ELR (cell line): ENCODE results near the gene GPRIN2.

Source experiments
- DNase-seq: peaks from one replicate; pipeline ENCODE4 v3.0.0-alpha.2; 2015; ENCODE audit warnings: low read depth

GPRIN2 gene

DNA sequence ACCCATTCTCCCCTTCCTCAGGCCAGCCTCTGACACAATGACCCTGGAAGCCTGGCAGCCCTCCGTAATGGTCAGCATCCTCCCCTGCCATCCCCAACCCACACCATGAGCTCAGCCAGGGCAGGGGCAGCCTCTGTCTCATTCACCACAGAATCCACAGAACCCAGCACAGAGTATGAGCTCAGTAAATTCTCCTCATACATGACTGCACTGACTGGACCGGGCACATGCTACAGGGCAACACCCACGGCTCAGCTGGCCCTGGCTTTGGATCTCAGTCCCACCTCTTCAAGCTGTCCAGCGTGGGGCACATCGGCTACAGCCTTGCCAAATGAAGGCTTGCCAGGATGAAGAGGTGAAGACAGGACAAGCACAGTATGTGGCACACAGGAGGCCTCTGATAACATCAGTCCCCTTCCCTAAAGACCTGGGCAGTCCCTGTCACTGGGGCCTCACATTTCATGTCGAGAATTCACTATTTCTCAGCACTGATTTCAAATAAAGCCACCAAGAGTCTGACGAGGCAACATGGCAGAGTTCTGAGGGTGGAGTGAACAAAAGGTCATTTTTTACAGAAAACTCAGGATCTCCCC, 7.9 kb downstream of the GPRIN2 start:
- peak; percentile 31 for DNase-seq

DNA sequence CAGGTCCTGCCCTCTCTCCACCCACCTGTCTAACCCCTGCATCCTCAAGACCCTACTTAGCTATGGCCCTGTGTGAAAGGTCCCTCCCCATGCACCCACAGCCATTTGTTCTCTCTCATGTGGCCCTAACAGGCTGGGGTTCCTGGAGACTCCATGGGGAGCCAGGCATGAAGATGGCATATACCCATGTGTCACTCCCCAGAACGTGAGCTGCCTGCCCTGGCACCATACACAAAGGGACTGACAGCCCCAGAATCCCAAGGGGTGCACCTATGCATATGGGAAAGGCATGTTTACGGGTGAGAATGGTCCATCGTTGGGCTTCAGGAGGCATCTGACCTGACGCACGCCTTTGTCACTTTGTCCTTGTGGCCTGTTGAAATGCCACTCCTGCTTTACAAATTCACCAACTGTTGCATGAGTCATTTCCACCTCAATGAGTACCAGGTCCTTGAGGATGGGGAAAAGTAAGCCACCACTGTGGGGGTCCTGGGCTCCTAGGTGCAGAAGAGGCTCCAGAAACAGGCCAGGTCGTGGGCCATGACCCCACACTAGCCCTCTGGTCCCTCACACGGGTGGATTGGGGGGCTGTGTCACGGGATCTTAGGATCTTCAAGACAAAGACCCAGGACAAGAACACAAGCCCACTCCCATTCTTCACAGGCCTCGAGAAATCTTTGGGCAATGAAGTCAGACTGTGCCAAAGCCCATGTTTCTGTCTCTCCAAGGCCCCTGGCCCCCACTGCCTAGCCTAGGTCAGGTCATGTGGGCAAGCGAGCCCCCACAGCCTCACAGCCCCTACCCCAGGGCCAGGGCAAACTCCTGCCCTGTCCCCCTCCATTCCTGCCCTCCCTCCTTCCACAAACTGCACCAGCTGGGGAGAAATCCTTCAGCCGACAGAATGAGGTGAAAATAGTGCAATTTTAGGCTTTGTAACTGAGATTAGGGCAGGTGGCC, 8.6 kb downstream of the GPRIN2 start:
- no peak for DNase-seq

DNA sequence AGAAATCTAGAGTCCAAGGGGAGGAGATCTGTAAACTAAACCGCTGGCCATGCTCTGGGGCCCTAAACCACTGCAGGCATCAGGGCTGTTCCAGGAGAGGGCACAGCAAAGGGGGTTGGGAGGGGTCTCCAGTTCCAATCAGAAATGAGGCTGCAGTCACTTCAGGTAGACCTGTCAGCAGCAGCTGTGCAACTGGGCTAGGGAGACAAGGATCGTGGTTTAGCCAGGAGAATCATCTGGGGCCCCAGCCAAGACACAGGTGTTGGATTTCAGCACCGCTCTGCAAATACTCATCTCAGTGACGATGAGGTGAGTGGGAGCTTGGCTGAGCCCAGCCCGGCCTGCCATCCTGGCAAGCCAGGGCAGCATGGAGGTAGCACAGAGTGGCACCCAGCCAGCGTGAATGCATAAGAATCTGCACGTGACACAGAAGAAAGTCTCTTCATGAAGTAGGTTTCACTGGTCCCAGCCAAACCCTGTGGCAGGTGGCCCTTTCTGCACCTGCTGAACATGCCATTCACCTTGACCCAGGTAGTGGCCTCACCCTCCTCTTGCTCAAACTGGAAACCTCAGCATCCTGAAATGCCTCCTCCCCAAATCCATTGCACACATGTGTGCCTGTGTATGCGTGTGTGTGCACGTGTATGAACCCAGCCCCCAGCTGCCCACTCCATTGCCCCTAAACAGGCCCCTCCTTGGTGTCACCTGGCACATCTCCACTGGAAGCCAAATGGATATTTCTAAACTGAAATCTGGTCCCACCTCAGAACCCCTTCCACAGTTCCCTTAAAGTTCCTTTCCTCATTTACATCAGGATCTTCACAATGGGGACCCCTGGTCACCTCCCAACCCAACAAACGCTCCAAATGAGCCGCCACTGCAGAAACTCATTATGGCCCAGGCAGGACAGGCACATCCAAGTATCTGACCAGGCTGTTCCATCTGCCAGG, 9.6 kb downstream of the GPRIN2 start:
- DNase-seq = no peak

DNA sequence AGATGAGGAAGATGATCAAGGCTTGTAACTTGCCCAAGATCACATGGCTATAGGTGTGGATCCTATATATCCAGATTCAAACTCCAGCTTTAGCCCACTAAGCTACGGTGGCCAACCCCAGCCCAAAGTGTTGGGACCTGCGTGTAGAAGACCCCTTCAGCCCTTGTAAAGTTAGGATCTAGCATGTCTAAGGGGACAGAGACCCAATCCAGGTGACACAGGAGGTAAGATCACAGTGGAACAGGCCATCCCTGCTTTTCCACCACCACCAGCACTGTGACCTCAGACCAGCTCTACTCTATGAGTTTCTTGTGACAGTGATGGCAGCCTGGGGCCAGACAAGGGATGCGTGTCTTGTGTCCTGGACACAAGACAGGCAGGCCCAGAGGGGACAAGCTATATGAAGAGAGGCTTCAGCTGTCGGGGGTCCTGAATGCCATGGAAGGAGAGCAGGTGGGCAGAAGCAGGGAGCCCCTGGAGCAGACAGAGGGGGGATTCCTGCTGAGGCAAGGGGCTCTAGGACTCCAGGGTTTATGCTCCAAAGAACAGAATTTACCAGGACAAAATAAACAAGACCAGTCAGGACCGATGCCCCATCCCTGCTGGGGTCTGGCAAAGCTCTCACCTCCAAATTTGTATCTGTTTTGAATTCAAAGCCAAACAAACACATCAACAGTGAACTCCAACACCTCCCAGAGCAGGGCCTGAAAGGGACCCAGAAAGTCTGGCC, 10.4 kb downstream of the GPRIN2 start:
- no peak for DNase-seq

DNA sequence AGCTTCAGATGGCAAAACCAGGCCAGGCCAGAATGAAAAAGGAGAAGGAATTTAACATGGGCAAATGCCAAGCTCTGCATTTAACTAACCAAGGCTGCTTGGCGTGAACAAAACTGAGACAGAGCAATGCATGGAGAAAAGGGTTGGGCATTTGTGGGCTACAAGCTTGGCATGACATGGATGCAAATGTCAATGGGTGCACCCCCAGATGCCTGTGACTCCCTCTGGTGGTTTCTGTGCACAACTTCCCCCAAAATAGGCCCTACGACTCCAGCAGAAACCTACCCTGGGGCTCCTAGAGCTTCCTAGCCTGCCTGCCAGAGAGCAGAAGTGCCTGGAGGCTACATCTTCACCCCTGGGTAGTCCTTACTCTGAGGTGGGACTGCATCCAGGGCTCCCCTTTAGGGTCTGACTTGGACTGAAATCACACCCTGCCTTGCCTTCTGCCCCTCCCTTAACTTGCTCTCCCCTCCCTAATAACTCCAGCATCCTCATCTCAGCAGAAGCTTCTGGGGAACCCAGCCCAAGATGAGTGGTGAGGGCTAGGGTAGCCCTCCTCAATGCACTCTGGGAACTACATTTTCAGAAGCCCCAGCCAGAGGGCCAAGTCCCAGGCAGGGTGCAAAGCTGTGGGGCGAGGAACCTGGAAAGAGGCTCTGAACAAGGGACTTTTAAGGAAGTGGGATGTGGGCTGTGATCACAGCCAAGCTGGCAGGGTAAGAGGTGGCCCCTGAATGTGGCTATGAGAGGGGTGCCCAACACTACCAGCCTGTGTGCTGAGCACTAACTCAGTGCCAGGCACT, 11.3 kb downstream of the GPRIN2 start:
- peak; percentile 58 for DNase-seq

DNA sequence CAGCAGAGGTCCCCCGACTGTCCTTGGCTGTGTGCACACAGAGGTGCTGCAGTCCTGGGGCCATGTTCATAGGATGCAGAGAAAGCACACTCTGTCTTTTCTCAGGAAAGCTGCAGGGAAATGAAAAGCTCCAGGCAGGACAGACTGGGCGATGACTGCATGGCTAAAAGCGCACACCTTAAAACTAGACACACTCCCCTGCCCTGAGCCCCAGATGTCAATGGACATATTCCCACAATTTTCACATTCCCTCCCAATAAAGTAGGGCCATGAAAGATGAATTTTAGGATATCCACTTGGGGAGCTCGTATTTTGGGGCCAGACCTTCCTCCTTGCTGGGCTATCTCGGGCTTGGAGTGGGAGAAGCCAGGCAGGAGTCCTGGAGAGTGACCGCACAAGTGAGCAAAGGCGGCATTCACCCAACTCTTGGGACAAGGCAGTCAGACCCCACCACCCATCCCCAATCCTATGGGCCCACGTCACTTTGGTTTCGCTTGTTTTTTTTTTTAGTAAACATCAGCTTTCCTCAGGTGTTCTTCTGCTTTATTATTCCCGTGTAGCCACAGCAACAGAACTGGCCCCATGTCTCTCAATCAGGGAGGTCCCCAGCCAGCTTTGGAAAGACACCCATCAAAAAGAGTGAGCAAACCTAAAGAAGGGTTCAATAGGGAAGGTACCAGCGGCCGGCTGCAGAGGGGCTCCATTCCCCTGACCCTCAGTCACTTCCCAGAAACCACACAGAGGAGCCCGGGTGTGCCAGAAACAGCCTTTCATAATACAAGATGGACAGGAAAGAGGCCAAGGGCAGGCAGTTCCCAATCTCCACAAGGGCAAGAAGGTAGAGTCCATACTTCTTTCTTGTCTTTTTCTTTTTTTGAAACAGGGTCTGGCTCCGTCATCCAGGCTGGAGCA, 12.7 kb downstream of the GPRIN2 start:
- no peak for DNase-seq

DNA sequence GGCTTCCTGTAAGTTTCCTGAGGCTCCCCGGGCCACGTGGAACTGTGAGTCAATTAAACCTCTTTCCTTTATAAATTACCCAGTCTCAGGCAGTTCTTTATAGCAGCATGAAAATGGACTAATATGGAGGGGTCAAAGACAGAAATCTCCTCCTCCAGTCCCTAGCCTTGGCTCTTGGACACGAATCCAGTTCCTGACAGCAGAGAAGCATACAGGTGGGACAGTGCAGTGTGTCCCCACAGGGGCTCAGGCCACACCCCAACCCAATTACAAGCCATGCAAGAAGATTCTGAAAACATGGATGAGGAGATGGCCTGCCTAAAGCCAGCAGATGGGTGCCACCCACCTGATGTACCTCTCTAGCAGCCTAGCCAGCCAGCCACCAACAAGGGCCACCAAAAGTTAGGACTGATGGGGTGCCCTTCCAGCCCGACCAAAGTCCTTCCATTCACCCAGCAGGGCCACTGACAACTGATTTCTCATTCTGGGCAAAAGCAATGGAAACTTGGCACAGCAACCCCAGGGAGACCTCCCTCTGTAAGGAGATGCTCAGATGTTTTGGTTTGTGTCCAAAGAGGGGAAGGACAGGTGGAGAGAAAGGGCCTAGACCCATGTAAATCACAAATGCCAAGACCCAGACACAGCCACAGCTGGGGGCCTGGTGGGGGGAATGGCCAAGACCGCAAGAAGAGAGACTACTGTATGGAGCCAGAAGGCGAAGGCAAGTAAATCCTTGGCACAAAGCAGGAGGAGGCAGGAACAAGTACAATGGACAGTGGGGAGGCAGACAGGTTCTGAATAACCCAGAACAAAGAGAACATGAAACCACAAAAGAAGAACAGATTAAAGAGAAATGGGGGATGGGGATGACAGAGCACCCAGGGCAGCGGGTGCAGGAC, 13.6 kb downstream of the GPRIN2 start:
- no peak for DNase-seq

DNA sequence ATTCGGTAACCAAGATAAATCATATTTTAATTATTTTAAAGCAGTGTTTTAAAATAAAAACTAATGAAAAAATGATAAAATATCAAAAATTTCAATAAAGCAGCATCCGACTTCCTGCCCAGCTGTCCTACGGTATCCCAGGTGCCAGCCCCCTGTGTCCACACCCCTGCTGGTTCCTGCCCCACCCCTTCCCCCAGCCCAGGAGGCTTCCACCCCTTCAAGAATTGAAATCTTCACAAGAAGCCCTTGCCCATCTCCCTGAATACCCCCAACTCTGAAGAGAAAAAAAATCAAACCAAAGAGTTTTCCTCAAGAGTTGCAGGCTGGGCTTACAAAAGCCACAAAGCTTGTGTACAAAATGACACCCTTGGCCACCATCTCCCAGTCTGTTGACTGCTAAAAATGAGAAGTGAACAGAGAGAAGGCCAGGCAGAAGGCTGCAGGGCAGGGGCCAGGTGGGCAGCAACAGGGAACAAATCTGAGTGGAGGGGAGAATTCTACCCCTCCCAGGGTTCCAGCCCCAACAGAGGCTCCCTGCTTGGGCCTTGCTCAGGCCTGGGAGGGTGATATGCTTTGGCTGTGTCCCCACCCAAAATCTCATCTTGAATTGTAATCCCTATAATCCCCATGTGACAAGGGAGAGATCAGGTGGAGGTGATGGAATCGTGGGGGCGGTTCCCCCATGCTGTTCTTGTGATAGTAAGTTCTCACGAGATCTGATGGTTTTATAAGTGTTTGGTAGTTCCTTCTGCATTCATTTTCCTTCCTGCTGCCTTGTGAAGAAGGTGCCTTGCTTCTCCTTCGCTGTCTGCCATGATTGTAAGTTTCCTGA, 14.5 kb downstream of the GPRIN2 start:
- DNase-seq = no peak

DNA sequence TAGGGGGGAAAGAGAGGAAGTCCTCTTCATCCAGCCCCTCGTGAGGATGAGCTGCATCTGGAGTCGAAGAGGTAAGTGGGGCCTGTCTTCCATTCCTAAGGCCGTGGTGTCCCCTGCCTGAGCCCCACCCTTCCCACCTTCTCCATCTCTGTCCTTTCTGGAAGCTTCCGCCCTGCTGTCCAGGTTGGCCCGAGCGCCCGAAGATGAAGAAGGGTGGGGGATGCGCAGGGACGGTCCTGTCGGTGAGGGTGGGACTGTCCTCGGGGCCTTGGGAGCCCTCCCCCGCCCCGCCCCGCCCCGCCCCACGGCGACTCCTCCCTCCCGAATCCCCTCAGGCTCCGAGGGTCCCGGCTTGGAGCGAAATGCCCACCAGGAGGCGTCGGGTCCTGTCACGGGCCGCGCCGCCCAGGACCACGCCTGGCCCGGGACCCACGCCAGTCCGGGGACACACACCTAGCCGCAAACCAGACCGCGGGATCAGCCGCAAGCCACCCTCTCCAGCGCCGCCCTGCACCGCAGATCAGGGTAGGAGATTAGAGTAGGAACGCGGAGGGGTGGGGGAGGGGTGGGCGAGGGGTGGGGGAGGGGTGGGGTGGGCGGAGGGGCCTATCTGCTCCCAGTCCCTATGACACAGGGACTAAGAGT, 15.3 kb downstream of the GPRIN2 start:
- DNase-seq = peak; percentile 30

DNA sequence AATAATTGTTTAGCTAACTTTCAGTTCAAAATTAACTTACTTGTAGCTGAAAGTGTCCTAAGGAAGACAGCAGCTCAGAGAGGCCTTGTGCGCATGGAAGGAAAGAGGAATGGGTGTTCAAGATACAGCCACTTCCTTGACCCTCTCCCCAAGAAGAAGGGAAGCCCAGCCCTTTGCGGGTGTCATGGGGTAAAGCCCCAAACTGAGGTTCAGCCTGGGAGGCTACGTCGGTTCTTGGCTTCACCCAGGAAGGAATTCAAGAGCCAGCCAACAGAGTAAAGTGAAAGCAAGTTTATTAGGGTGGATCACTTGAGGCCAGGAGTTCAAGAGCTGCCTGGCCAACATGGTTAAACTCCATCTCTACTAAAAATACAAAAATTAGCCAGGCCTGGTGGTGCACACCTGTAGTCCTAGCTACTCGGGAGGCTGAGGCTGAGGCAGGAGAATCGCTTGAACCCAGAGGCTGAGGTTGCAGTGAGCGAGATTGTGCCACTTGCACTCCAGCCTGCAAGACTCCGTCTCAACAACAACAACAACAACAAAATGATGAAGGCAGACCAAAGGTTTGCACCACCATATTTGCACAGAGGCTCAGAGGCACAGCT, 15.9 kb downstream of the GPRIN2 start:
- no peak for DNase-seq

DNA sequence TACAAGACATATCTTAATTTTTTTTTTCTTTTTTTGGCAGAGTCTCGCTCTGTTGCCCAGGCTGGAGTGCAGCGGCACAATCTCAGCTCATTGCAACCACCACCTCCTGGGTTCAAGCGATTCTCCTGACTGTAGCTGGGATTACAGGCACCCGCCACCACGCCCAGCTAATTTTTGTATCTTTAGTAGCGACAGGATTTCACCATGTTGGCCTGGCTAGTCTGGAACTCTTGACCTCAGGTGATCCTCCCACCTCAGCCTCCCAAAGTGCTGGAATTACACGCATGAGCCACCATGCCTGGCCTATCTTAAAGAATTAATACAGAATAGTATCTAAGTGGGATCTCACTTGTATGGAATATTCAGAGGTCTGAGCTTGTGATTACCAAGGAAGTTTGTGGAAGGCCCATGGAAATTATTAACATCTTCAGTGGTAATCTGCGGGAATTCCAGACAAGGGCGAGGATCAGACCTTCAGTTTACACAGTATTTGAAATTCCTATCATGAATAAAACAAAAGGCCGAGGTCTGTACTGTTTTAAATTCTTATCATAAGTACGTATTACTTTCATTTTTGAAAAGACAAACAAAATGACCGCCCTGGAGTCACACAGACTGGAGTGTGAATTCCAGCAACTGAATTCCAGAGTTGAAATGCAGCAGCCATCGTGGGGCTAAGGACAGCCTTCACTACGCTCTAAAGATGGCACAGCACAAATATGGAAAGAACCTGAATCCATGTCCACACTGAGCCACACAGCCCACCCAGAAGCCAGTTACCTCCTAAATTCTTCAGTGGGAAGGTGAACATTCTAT, 16.7 kb downstream of the GPRIN2 start:
- peak; percentile 62 for DNase-seq

DNA sequence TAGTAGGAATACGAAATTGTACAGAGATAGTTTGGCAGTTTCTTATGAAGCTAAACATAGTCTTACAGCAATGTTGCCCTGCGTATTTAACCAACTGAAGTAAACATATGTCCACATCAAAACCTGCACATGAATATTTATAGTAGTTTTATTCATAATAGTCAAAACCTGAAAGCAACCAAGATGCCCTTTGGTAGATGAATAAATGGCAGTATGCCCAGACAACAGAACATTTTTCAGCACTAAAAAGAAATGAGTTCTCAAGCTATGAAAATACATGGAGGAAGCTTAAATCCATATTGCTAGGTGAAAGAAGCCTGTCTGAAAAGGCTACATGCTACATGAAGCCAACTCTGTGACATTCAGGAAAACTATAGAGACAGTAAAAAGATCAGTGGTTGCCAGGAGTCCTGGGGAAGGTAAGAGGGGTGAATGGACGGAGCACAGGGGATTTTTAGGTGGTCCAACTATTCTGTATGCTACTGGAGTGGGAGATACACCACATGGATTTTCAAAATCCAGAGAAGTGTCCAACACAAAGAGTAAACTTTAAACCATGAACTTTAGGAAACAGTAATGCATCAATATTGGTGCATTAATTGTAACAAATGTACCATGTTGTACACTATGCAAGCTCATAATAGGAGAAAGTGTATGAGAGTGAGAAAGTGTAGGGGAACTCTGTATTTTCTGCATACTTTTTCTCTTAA, 17.6 kb downstream of the GPRIN2 start:
- DNase-seq = no peak

DNA sequence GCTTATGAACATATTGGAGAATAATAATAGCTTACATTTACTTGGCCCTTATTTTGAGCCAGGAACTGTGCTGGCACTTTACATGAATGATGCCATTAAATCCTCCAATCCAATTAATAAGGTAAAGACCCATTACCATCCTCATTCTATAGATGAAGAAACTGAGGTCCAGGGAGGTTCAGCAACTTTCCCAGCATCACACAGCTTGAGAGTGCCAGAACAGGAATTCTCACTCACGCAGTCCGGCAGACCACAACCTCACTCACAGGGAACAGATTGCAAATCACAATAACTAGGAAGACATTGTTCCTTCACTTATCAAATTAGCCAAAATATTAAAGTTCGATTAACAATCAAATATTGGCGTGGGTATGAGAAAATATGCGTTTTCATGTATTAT, 18.3 kb downstream of the GPRIN2 start:
- DNase-seq = no peak

DNA sequence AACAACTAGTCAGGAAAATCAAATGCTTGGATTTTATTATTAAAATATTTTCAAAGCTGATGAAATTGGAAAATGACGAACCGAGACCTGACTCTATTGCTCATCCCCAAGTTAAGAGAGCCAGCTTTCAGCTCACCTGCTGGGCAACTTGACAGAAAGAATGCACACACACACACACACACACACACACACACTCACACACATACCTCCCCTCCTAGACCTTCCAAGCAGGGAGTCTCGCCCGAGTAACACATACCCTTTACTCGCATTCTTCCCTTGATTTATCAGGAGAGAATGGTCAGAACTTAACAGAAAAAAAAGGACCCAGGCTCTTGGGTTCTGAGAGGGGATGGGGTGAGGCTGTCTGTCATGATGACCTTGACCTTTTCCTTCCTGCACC, 19.1 kb downstream of the GPRIN2 start:
- no peak for DNase-seq

DNA sequence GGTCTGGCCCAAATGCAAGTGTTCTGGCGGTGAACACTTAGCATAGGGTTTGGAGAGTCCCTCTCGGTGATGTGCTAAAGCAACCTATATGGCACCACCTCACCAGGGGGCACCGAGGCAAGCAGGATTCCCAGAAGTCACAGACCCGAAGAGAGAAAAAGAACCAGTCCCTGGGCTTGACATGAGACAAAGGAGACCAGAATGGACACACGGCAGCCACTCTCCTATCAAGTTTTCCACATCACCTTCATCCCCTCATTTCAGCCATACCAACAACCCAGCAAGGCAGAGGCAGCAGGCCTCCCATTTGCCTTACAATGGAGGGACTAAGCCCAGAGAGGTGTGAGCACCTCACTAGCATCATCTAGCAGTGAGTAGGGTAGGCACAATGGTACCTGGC, 19.7 kb downstream of the GPRIN2 start:
- DNase-seq = no peak
